ENCODE results near the gene ARHGEF3.

DNA sequence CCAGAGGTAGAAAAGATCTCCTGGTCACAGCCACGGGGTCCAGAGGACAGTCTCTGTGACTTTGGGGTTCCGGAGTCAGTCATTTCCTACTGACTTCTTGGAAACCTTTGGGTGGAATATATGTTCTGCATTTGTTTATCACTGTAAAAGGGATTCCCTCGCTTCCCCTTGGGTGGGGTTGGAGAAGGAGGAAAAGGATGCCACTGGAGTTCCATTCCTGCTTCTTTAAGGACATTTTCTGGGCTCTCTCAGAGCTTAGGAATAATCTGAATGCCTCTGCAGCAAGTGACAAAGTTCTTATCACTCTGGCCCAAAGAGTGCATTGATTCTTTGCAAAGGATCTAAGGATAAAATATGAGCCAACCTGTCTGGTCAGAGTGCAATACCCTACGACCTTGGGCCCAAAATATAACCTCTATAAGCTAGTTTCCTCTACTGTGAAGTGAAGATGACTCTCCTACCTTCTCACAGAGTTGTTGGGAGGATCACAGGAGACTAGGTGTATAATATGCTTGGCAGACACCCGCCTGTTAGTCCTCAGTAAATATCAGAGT is 17.2 kb downstream of the ARHGEF3 start:
- TF ChIP-seq, protein P1, sequence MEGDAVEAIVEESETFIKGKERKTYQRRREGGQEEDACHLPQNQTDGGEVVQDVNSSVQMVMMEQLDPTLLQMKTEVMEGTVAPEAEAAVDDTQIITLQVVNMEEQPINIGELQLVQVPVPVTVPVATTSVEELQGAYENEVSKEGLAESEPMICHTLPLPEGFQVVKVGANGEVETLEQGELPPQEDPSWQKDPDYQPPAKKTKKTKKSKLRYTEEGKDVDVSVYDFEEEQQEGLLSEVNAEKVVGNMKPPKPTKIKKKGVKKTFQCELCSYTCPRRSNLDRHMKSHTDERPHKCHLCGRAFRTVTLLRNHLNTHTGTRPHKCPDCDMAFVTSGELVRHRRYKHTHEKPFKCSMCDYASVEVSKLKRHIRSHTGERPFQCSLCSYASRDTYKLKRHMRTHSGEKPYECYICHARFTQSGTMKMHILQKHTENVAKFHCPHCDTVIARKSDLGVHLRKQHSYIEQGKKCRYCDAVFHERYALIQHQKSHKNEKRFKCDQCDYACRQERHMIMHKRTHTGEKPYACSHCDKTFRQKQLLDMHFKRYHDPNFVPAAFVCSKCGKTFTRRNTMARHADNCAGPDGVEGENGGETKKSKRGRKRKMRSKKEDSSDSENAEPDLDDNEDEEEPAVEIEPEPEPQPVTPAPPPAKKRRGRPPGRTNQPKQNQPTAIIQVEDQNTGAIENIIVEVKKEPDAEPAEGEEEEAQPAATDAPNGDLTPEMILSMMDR (IDR thresholded peaks at IDR 0.05), result no peak
- no peak for TF ChIP-seq EZH2 (IDR thresholded peaks at IDR 0.05)

Measured in neural progenitor cell (in vitro differentiated cells).